CD14-positive monocyte (primary cell): ENCODE data around the gene WNT7A. TPM values are rescaled to one million over a fixed set of nuclear protein-coding genes. Genes with fewer than 3 reads are reported as not detected.

Experiments
- DNase-seq, 3 donors: peaks; one replicate each; pipeline ENCODE4 v3.0.0-alpha.2; 2011 to 2022
- H2AFZ ChIP-seq: 2 replicates; pipeline ENCODE4 v1.6.0; 2012; ENCODE audit warnings: mild to moderate bottlenecking, low read depth, low read length, inconsistent platforms; ENCODE audit not compliant: insufficient read depth, poor library complexity, severe bottlenecking
- H3K27ac ChIP-seq, 2 donors: 1 replicate in 1 of 2; 2 replicates in 1 of 2; pipeline ENCODE4 v1.5.1; 2012 to 2013; ENCODE audit warnings: low read length in 2 of 2, control low read depth in 1 of 2, inconsistent platforms in 1 of 2, low read depth in 1 of 2, mild to moderate bottlenecking in 1 of 2
- H3K27me3 ChIP-seq, 2 donors: one replicate each; pipeline versions ENCODE4 v1.6.0 to v1.6.1; 2011 to 2013; ENCODE audit warnings: low read length in 2 of 2; ENCODE audit not compliant: control insufficient read depth in 2 of 2, insufficient read depth in 2 of 2
- H3K36me3 ChIP-seq, 2 donors: replicated peaks in 1 of 2; 1 replicate in 1 of 2; 2 replicates in 1 of 2; pipeline versions ENCODE4 v1.5.1 to v1.6.1; 2012 to 2013; ENCODE audit warnings: low read length in 2 of 2, control low read depth in 1 of 2, inconsistent platforms in 1 of 2, mild to moderate bottlenecking in 1 of 2; ENCODE audit not compliant: insufficient read depth in 2 of 2, control insufficient read depth in 1 of 2
- H3K4me1 ChIP-seq, 2 donors: 1 replicate in 1 of 2; 2 replicates in 1 of 2; pipeline versions ENCODE4 v1.5.1 to v1.6.1; 2012 to 2013; ENCODE audit warnings: low read length in 2 of 2, control low read depth in 1 of 2, inconsistent platforms in 1 of 2, mild to moderate bottlenecking in 1 of 2, moderate library complexity in 1 of 2; ENCODE audit not compliant: insufficient read depth in 2 of 2, control insufficient read depth in 1 of 2
- H3K4me2 ChIP-seq: replicated peaks from 2 replicates; pipeline ENCODE3; 2012; ENCODE audit warnings: low read length, moderate library complexity, mild to moderate bottlenecking; ENCODE audit not compliant: poor library complexity, severe bottlenecking; ENCODE audit errors: extremely low read depth
- H3K4me3 ChIP-seq, 3 experiments: fragments of 200-600 bp in 1 of 3; sonication (generic) in 1 of 3; replicated peaks in 1 of 3; 1 replicate in 2 of 3; 2 replicates in 1 of 3; pipeline ENCODE4 v1.5.1; 2011 to 2013; ENCODE audit warnings: low read length in 3 of 3, mild to moderate bottlenecking in 3 of 3, control low read depth in 2 of 3, low read depth in 2 of 3, inconsistent platforms in 1 of 3, moderate library complexity in 1 of 3
- H3K79me2 ChIP-seq: 2 replicates; pipeline ENCODE4 v1.6.0; 2012; ENCODE audit warnings: mild to moderate bottlenecking, control low read depth, inconsistent platforms, low read length, moderate library complexity; ENCODE audit not compliant: insufficient read depth
- H3K9ac ChIP-seq: 2 replicates; pipeline ENCODE4 v1.6.0; 2017; ENCODE audit warnings: low read length, mild to moderate bottlenecking; ENCODE audit not compliant: insufficient read depth, poor library complexity, severe bottlenecking
- H3K9me3 ChIP-seq, 2 donors: replicated peaks in 1 of 2; 1 replicate in 1 of 2; 2 replicates in 1 of 2; pipeline versions ENCODE4 v1.5.1 to v1.6.1; 2012 to 2013; ENCODE audit warnings: low read length in 2 of 2, control low read depth in 1 of 2; ENCODE audit not compliant: control insufficient read depth in 1 of 2, insufficient read depth in 1 of 2
- H4K20me1 ChIP-seq: 2 replicates; pipeline ENCODE4 v1.6.0; 2012; ENCODE audit warnings: mild to moderate bottlenecking, low read length, control low read depth, moderate library complexity; ENCODE audit not compliant: insufficient read depth
- H3K27ac Mint-ChIP-seq, 7 donors: one replicate each; pipeline ENCODE4 v1.8.0; 2020; ENCODE audit warnings: mild to moderate bottlenecking in 7 of 7, mixed read lengths in 7 of 7, moderate library complexity in 6 of 7, inconsistent platforms in 2 of 7
- H3K27me3 Mint-ChIP-seq, 3 donors: one replicate each; pipeline ENCODE4 v1.8.0; 2021 to 2022; ENCODE audit warnings: low read depth in 3 of 3, mild to moderate bottlenecking in 3 of 3, mixed read lengths in 3 of 3, moderate library complexity in 3 of 3, inconsistent platforms in 1 of 3
- H3K36me3 Mint-ChIP-seq, 2 donors: one replicate each; pipeline ENCODE4 v1.8.0; 2020; ENCODE audit warnings: mixed read lengths in 2 of 2, inconsistent platforms in 1 of 2, mild to moderate bottlenecking in 1 of 2
- H3K4me1 Mint-ChIP-seq: one replicate; pipeline ENCODE4 v1.8.0; 2020; ENCODE audit warnings: mild to moderate bottlenecking, mixed read lengths
- H3K4me3 Mint-ChIP-seq, 2 donors: one replicate each; pipeline ENCODE4 v1.8.0; 2020; ENCODE audit warnings: mild to moderate bottlenecking in 2 of 2, mixed read lengths in 2 of 2, moderate library complexity in 1 of 2
- H3K9me3 Mint-ChIP-seq, 7 donors: one replicate each; pipeline ENCODE4 v1.8.0; 2020 to 2022; ENCODE audit warnings: mixed read lengths in 7 of 7, mild to moderate bottlenecking in 6 of 7, moderate library complexity in 6 of 7, inconsistent platforms in 2 of 7
- CTCF ChIP-seq: fragments of 200-600 bp; IDR thresholded peaks from one replicate; pipeline ENCODE4 v1.8.0; 2022; ENCODE audit warnings: antibody characterized with exemption, mild to moderate bottlenecking
- WGBS: methylation state at CpG from one replicate; pipeline ENCODE4 v1.1.5; 2013; ENCODE audit warnings: missing lambda C conversion rate; ENCODE audit not compliant: insufficient coverage; 5-methylcytosine and 5-hydroxymethylcytosine counted together
- intact Hi-C, 2 donors: fragments of 100-400 bp; cut with micrococcal nuclease; formaldehyde crosslinking; loops; one replicate each; pipeline versions ENCODE4 v1.15.0 to v1.15.1; 2023
- polyA plus RNA-seq, 3 donors: library from polyadenylated mRNA; depleted of rRNA in 1 of 3; unstranded in 2 of 3; stranded (reverse) in 1 of 3; fragments of 300-500 nt in 2 of 3; fragments of >200 nt in 1 of 3; fragmentation: Illumina TruSeq in 2 of 3; gene quantifications; 1 replicate in 2 of 3; 2 replicates in 1 of 3; pipeline ENCODE4 v1.2.3, GENCODE V29; 2012 to 2021

The WNT7A gene
- polyA plus RNA-seq, 3 donors: not detected

DNA sequence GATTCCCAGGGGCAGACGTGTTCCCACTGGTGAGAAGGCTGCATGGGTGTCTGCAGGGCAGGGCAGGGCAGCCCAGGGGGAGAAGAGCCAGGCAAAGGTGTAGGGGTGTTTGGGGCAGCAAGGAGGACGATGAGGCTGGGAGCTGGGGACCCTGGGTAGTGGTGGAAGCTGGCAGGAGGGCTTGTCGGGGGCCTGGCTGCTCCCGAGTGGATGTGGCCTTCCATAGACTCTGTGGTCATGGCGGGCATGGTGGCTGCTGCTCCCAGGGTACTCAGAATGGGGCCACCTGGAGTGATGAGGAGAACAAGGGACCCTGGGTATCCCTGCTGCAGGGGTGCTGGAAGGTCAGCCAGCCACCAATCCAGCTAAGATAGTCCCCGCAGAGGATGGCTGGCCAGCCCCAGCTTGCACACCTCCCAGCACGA, 107.5 kb downstream of the WNT7A start:
- Histone ChIP-seq H3K4me3 (no peak overlapping the region), H3K9me3 (no peaks in the 10 kb centered on the region), H3K27me3 (no peaks in the 10 kb centered on the region), H3K4me2 (no peak overlapping the region), H3K27ac (no peak overlapping the region), H3K9ac (no peak overlapping the region), H2AFZ (no peak overlapping the region), H3K4me1 (peaks cover 0 to 4% of the 10 kb centered on the region in 2 donors), H3K36me3 (no peaks in the 10 kb centered on the region), H3K79me2 (no peaks in the 10 kb centered on the region), H4K20me1 (no peaks in the 10 kb centered on the region)
- WGBS: 92% methylated on average over 5 of the region's 7 CpGs
- peaks cover 0 to 2% (median 1%) of the 10 kb centered on the region in 3 donors for H3K27me3 Mint-ChIP-seq
- H3K36me3 Mint-ChIP-seq: no peaks in the 10 kb centered on the region
- peaks cover 0 to 1% (median 0%) of the 10 kb centered on the region in 7 donors for H3K9me3 Mint-ChIP-seq
- DNase-seq: no peak
- no peaks in the 10 kb centered on the region for H3K4me1 Mint-ChIP-seq
- TF ChIP-seq CTCF: no peak
- no peak overlapping the region for H3K27ac Mint-ChIP-seq
- intact Hi-C loops: no loop called here
- no peak overlapping the region for H3K4me3 Mint-ChIP-seq

DNA sequence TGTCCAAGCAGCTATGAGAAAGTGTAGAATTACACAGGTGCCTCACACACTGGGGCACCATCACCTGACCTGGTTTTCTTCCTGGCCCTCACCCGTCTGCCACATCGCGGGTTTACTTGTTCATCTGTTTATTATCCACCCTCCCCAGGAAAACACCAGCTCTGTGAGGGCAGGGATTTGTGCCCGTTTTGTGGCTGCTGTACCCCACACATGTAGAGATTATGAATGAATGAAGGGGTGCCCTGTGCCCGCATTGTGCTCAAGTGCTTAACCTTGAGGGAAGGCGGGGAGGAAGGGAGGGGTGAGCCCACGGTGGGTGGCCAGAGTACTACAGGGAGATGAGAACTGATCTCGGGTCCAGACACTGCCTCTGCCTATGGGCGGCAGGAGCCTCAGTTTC, 108.4 kb downstream of the WNT7A start:
- Histone ChIP-seq H3K79me2 (no peaks in the 10 kb centered on the region), H2AFZ (no peak overlapping the region), H3K27ac (no peak overlapping the region), H3K9ac (no peak overlapping the region), H3K27me3 (no peaks in the 10 kb centered on the region), H3K36me3 (no peaks in the 10 kb centered on the region), H3K4me3 (no peak overlapping the region), H3K9me3 (no peaks in the 10 kb centered on the region), H3K4me2 (no peak overlapping the region), H3K4me1 (peaks cover 0 to 4% of the 10 kb centered on the region in 2 donors), H4K20me1 (no peaks in the 10 kb centered on the region)
- no peak overlapping the region for H3K27ac Mint-ChIP-seq
- no peaks in the 10 kb centered on the region for H3K4me1 Mint-ChIP-seq
- TF ChIP-seq CTCF: no peak
- intact Hi-C loops: no loop called here
- DNase-seq: no peak
- WGBS: 95% methylated on average over 4 of the region's 9 CpGs
- H3K4me3 Mint-ChIP-seq: no peak overlapping the region
- peaks cover 0 to 4% (median 0%) of the 10 kb centered on the region in 7 donors for H3K9me3 Mint-ChIP-seq
- no peaks in the 10 kb centered on the region for H3K36me3 Mint-ChIP-seq
- H3K27me3 Mint-ChIP-seq: peaks cover 0 to 2% (median 1%) of the 10 kb centered on the region in 3 donors
